ENCODE measurements around the gene AP3D1. TPM values are rescaled to one million over a fixed set of nuclear protein-coding genes. Genes with fewer than 3 reads are reported as not detected.
A peak's percentile ranks its signal among the peaks of the same experiment; 100 is the strongest.

AP3D1 gene
- total and polyA plus RNA-seq, 8 donors: 68.8 to 128 (median 81.9) TPM

DNA sequence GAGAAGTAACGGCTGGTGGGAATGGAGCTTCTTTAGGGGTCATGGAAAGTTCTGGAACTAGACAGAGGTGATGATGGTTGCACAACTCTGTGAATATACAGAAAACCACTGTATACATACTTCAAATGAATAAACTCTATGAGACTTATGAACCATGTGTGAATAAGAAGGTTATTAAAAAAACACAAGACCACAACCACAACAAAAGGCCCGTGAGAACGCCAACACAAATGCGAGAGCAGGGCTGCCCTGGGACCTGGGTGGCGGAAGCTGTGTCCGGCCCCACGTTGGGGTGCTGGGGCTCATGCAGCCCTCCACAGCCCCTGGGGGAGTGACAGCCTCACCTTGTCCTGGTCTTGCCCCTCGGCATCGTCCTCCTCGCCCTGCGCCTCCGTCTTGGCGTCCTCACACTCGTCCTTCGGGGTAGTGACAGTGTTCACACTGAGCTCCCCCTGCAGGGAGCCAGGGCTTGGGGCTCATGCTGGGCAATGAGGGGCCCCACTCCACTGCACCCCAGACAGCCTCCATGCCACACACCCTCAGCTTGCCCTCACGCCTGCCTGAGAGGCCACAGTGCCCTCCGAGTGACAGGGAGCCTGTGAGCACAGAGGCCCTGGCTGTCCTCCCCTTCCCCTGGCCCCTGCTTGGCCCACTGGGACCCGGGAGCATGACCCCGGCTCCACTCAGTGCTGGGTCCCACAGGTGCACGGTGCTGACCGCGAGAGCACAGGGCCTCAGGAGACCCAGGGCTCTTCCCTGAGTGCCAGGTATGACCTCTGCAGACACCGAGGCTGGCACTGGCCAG is 38.6 kb downstream of the AP3D1 start:
- H3K27ac ChIP-seq: no peak overlapping the region
- no peaks in the 10 kb centered on the region for H3K27me3 ChIP-seq
- H3K4me1 ChIP-seq: no peaks in the 10 kb centered on the region
- no peak for DNase-seq
- H3K36me3 ChIP-seq: peaks cover 0 to 100% of the 10 kb centered on the region in 2 donors
- intact Hi-C loops (cut with DNase I): no loop called here
- ATAC-seq: no peak
- no peaks in the 10 kb centered on the region for H3K9me3 ChIP-seq
- no peak overlapping the region for H3K4me3 ChIP-seq
- TF ChIP-seq, protein P1, sequence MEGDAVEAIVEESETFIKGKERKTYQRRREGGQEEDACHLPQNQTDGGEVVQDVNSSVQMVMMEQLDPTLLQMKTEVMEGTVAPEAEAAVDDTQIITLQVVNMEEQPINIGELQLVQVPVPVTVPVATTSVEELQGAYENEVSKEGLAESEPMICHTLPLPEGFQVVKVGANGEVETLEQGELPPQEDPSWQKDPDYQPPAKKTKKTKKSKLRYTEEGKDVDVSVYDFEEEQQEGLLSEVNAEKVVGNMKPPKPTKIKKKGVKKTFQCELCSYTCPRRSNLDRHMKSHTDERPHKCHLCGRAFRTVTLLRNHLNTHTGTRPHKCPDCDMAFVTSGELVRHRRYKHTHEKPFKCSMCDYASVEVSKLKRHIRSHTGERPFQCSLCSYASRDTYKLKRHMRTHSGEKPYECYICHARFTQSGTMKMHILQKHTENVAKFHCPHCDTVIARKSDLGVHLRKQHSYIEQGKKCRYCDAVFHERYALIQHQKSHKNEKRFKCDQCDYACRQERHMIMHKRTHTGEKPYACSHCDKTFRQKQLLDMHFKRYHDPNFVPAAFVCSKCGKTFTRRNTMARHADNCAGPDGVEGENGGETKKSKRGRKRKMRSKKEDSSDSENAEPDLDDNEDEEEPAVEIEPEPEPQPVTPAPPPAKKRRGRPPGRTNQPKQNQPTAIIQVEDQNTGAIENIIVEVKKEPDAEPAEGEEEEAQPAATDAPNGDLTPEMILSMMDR (IDR thresholded peaks at IDR 0.05): no peak

DNA sequence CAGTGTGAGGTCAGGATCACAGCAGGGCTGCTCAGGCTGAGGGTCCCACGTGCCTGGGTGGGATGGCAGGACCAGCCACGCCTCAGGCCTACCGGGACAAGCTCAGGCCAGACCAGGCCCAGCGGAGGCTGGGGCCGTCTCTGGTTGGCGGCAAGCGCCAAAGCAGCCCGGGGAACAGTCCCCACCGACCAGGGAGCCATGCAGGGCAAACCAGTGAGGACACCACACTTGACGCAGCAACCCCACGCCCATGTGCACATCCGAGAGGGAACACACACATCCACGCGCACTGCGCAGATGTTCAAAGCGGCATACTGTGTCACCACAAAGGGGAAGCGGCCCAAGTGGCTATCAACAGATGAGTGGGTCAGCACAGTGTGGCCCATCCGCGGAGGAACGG is 39.5 kb downstream of the AP3D1 start:
- ATAC-seq (no peak), DNase-seq (no peak)
- Histone ChIP-seq H3K9me3 (no peaks in the 10 kb centered on the region), H3K27me3 (no peaks in the 10 kb centered on the region), H3K4me1 (no peaks in the 10 kb centered on the region), H3K4me3 (no peak overlapping the region), H3K27ac (no peak overlapping the region), H3K36me3 (peaks cover 0 to 100% of the 10 kb centered on the region in 2 donors)
- intact Hi-C loops (cut with DNase I): no loop called here
- TF ChIP-seq, protein P1 (IDR thresholded peaks at IDR 0.05): no peak

DNA sequence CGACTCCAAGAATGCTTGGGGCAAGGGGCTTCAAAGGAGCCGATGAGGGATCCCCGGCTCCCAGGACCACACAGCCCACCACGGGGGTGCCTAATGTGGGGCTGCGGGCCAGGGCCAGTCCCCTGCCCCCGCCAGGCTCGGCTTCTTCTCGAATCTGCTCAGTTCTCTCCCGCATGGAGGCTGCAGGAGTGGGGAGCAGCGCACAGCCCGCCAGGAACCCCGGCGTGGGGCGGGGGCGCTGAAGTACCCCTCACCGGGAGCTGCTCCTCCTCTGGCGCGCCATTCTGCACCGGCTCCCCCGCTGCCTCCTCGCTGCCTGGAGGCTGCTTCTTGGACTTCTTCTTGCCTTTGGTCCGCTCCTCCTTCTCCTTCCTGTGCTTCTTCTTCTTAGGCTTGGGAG is 39.9 kb downstream of the AP3D1 start:
- no peak for ATAC-seq
- intact Hi-C loops (cut with DNase I): no loop called here
- no peaks in the 10 kb centered on the region for H3K9me3 ChIP-seq
- H3K27me3 ChIP-seq: no peaks in the 10 kb centered on the region
- no peaks in the 10 kb centered on the region for H3K4me1 ChIP-seq
- DNase-seq: peak in 1 of 4 donors; percentile 71
- H3K36me3 ChIP-seq: peaks cover 0 to 100% of the 10 kb centered on the region in 2 donors
- H3K4me3 ChIP-seq: no peak overlapping the region
- TF ChIP-seq, protein P1 (IDR thresholded peaks at IDR 0.05): no peak
- no peak overlapping the region for H3K27ac ChIP-seq

DNA sequence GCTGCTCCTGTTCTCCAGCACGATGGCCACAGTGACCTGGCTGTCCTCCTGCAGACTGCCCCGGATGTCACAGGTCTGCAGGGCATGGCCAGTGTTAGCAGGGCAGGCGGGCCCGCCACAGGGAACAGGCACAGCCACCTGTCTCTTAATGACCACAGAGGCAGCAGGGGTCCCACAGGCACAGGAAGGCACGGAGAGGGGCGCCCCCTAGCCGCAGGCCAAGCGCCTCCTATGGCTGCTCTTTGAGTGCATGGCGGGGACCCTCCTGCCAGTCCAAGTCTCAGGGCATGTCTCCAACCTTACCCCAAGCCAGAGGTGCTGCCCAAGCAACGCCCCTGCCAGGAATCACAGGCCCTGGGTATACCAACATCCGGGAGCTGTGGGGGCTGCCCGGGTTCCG is 40.5 kb downstream of the AP3D1 start:
- Histone ChIP-seq H3K4me3 (no peak overlapping the region), H3K27me3 (no peaks in the 10 kb centered on the region), H3K9me3 (no peaks in the 10 kb centered on the region), H3K4me1 (no peaks in the 10 kb centered on the region), H3K27ac (no peak overlapping the region), H3K36me3 (peaks cover 0 to 100% of the 10 kb centered on the region in 2 donors)
- ATAC-seq: no peak
- no peak for DNase-seq
- TF ChIP-seq, protein P1 (IDR thresholded peaks at IDR 0.05): no peak
- intact Hi-C loops (cut with DNase I): no loop called here

DNA sequence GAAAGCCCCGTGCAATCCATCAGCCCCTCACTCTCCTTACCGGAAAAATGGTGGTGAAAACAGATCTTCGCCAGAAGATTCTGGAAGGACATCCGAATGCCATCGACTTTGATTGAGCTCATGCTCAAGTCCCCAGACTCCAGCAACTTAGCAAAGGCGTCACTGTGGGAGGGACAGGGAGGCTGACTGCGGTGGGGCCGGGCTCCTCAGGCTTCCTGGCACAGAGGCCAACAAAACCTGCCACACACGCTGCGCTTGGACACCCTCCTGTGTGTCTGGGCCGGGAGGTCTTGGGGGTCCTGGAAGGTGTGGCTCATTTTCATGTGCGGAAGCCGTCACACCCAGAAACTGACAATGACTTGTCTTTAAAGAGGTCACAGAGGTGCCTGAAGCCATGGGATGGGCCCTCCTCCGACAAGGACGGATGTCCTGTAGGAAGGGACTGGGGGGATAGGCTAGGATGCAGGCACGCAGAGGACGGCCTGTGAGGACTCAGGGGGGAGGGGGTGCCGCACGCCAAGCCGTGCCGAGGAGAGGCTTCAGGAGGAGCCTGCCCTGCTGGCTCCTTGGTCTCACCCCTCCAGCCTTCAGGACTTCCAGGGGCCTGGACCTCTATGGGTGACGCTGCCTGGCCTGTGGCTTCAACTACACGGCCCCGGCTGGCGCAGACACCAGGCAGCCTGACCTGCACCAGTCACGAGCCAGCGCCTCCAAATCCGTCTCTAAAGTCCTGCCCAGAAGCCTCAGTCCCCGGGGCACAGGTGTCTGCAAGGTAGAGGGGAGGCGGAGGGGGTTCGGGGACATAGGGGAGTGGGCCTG is 42.1 kb downstream of the AP3D1 start:
- no peak overlapping the region for H3K4me3 ChIP-seq
- intact Hi-C loops (cut with DNase I): no loop called here
- H3K36me3 ChIP-seq: peaks cover 0 to 99% of the 10 kb centered on the region in 2 donors
- TF ChIP-seq, protein P1 (IDR thresholded peaks at IDR 0.05): no peak
- H3K9me3 ChIP-seq: no peaks in the 10 kb centered on the region
- no peak overlapping the region for H3K27ac ChIP-seq
- no peak for ATAC-seq
- no peaks in the 10 kb centered on the region for H3K4me1 ChIP-seq
- DNase-seq: no peak
- H3K27me3 ChIP-seq: no peaks in the 10 kb centered on the region

Measured in left lung (tissue), 10 donors.